ENCODE results near the gene FAXC.

FAXC gene

GRCh38 chr6:99305021-99305554 is 44.4 kb downstream of the FAXC start:
- no peak for ATAC-seq

GRCh38 chr6:99297415-99297814 is 52.1 kb downstream of the FAXC start:
- TF ChIP-seq ZC3H10 (CRISPR knock-in tag; IDR thresholded peaks at IDR 0.05) (no peak), TCF4 (CRISPR knock-in tag; IDR thresholded peaks at IDR 0.05; ENCODE audit: borderline replicate concordance) (no peak), ARNTL (CRISPR knock-in tag; IDR thresholded peaks at IDR 0.05; ENCODE audit: borderline replicate concordance, low read depth) (no peak), CREB5 (CRISPR knock-in tag; IDR thresholded peaks at IDR 0.05; ENCODE audit: low read depth) (no peak), PATZ1 (CRISPR knock-in tag; IDR thresholded peaks at IDR 0.05; ENCODE audit: borderline replicate concordance) (no peak), OSR1 (CRISPR knock-in tag; IDR thresholded peaks at IDR 0.05) (no peak), RARB (CRISPR knock-in tag; IDR thresholded peaks at IDR 0.05) (no peak), TSHZ2 (CRISPR knock-in tag; IDR thresholded peaks at IDR 0.05) (no peak), ZNF565 (CRISPR knock-in tag; conservative IDR thresholded peaks at IDR 0.05; ENCODE audit: low read depth) (no peak), POU6F1 (CRISPR knock-in tag; IDR thresholded peaks at IDR 0.05; ENCODE audit: borderline replicate concordance, low read depth) (no peak), ESRRG (CRISPR knock-in tag; IDR thresholded peaks at IDR 0.05) (no peak), TOX (CRISPR knock-in tag; IDR thresholded peaks at IDR 0.05; ENCODE audit: borderline replicate concordance) (no peak), BACH2 (CRISPR knock-in tag; IDR thresholded peaks at IDR 0.05; ENCODE audit: borderline replicate concordance) (no peak), ISL1 (CRISPR knock-in tag; IDR thresholded peaks at IDR 0.05) (no peak), CSRNP3 (CRISPR knock-in tag; IDR thresholded peaks at IDR 0.05) (no peak), CSDC2 (CRISPR knock-in tag; IDR thresholded peaks at IDR 0.05) (no peak)
- no peak for ATAC-seq

More at GRCh38 chr6:99305021-99305554, 44.4 kb downstream of the FAXC start:
- TF ChIP-seq TCF4 (CRISPR knock-in tag; IDR thresholded peaks at IDR 0.05; ENCODE audit: borderline replicate concordance) = no peak

- TF ChIP-seq ZNF70 (CRISPR knock-in tag; IDR thresholded peaks at IDR 0.05) (no peak), OSR1 (CRISPR knock-in tag; IDR thresholded peaks at IDR 0.05) (no peak), ESRRG (CRISPR knock-in tag; IDR thresholded peaks at IDR 0.05) (no peak), ARNTL (CRISPR knock-in tag; IDR thresholded peaks at IDR 0.05; ENCODE audit: borderline replicate concordance, low read depth) (no peak), SNAI2 (CRISPR knock-in tag; IDR thresholded peaks at IDR 0.05) (no peak), POU6F1 (CRISPR knock-in tag; IDR thresholded peaks at IDR 0.05; ENCODE audit: borderline replicate concordance, low read depth) (no peak)
- no peak for ATAC-seq
Observed at GRCh38 chr6:99297006-99297405, 52.5 kb downstream of the FAXC start.

All from SK-N-SH treated with all-trans-retinoic acid at 6 μM for 48 hours (cell line).